GM21381 (cell line): Measurements from ENCODE around the gene THRB.
"Not testable (repeated sequence)": the region's sequence is repeated elsewhere in the genome, so short reads cannot be mapped to it uniquely, and the experiment has no call there.

ENCODE experiments used
- ATAC-seq: cut with Tn5 transposase; IDR thresholded peaks from one replicate; pipeline ENCODE4 v1.9.1; 2021; ENCODE audit warnings: mild to moderate bottlenecking, moderate library complexity; ENCODE audit not compliant: unreplicated experiment

THRB gene

DNA sequence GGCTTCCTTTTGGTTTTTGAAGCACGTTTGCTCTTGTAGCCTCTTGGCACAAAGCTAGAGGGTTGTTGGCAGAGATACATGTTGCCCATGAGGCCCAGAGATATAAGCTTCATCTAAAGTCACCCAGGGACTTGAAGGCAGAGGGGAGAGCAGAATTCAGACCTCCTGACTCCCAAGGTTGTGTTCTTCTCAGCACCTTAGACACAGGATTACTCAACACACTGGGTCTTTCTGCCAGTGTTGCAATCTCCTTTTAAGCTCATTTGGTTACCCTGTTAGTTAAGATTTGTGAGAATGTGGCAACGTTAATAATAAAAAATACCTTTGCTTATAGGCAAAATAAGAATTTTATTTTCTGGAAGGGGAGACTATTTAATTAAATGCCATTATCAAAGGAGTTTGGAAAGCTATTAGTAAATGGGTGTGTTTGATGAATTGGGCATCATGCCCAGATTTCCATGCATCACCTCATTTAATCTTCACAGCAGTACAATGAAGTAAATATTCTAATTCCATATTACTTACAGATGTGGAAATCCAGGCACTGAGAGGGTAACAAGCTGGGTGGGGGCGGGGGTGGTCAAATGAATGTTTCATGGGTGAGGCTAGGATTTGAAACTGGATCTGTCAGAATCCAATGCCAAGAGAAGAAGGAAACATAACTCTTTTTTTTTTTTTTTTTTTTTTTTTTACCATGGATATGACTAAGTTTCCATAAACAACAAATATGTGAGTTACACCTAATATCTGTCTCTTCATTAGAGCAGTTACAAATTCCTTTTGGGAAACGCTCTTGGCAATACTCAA lies 366.2 kb downstream of the THRB start:
- no peak for ATAC-seq

DNA sequence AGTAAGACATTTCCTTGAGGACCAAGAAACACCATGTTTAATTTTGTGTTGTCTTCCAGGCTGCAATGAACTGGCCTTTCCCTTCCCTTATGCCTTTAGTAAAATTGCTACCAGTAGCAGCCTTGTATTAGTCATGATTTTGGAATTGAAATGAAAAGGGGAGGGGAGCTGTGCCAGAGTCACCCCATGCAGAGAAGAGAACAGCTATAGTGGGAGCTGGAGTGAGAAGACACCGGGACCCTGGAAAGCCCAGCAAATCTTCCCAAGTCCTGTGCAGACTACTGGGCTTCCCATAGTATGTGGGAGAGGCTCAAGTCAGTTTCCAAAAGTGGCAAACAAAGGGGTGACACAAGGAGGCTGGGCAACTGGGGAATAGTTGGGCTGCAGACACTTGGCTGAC lies 371.1 kb downstream of the THRB start:
- no peak for ATAC-seq

GRCh38 chr3:24120434-24120833 lies 374.2 kb downstream of the THRB start:
- ATAC-seq: no peak

GRCh38 chr3:24119321-24119751 lies 375.3 kb downstream of the THRB start:
- ATAC-seq: no peak

DNA sequence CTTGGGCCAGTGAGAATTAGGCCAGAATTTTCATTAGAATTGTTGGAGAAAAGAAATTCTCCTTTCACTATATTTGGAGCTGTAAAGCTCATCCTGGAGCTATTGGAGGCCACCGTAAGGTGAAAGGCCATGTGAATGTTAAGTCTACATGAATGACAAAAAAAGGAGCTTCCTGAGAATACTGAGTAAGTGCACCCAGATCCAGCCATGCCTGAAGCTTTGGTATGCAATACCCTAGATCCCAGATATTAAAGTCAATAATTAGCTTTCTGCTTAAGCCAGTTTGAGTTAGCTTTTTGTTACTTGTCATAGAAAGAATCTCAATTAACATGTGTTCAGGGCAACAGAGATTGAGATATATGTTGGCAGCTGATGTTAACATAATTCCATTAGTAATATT lies 377.1 kb downstream of the THRB start:
- no peak for ATAC-seq

GRCh38 chr3:24111711-24112110 lies 382.9 kb downstream of the THRB start:
- no peak for ATAC-seq

GRCh38 chr3:24110051-24110450 lies 384.6 kb downstream of the THRB start:
- ATAC-seq: no peak

DNA sequence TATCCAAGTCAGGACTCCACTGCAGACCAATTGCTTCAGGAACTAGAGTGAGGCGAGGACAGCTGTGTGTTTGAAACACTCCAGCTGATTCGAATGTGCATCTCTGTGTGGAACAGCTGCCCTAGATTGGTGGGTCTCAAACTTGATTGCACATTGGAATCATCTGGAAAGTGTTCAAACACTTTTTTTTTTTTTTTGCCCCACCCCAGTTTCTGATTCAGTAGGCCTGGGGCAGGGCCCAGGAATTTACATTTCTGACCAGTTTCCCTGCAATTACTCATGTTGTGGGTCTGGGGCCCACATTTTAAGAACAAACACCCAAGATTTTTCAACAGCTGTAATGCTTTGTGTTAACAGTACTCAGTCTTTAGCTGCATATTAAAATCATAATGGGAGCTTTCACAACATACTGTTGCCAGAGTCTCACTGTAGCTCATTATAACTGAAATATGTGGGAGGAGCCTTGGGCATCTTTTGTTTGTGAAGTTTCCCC lies 392.9 kb downstream of the THRB start:
- ATAC-seq: no peak

DNA sequence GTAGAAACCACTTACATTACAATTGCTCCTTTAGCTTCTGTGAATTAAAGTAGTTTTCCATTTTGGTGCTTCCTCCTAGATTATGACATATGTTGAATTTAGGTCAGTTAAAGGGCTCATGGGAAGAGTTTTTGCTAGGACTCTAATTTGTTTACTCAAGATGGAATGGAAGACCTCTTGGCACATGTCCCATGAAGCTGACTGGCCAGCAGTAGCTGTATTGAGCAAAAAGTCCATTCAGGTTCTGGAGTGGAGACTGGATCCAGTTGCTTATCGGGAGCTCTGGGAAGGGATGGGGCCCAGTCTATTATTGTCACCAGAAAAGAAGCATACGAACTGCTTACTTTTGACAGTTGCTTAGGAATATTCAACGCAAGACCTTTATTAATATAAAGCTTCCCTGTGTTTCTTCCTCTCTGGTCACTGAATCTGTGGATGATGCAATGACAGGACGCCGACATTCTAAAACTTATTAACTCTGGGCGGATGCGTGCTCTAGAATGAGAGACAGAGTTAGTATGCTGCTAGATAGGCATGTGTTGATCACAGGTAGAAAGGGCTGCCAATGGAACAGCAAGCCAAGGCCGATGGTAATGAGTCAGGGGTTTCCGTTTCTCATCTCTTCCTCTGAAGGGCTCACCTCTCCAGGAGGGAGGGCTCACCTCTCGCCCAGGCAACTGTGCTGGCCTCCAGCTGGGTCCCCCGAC lies 393.8 kb downstream of the THRB start:
- ATAC-seq: no peak

GRCh38 chr3:24096695-24097290 lies 397.9 kb downstream of the THRB start:
- ATAC-seq: no peak

DNA sequence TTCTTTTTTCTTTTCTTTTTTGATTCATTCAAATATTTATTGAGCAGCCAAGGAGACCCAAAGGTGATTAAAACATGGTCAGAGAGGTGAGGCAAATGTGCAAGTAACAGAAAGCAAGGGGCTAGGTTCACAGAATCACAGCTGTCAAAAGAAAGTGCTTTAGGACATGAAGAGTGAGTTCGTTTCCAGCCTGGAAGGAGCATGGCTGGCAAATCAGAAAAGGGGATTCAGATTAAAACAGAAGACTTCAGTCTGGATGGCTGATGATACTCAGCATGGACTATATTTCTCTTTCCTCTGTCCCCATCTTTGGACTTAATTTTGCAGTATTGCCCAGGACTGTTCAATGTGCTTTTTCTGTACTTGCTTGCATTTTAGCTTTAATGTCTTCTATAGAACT lies 398.4 kb downstream of the THRB start:
- ATAC-seq: no peak

DNA sequence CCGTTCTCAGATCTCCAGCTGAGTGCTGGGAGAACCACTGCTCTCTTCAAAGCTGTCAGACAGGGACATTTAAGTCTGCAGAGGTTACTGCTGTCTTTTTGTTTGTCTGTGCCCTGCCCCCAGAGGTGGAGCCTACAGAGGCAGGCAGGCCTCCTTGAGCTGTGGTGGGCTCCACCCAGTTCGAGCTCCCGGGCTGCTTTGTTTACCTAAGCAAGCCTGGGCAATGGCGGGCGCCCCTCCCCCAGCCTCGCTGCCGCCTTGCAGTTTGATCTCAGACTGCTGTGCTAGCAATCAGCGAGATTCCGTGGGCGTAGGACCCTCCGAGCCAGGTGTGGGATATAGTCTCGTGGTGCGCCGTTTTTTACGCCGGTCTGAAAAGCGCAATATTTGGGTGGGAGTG lies 399.8 kb downstream of the THRB start:
- not testable (repeated sequence) for ATAC-seq

- ATAC-seq: peak; percentile 74
These were observed 405.9 kb downstream of the THRB start for GRCh38 chr3:24088782-24089181.

GRCh38 chr3:24087469-24087868 lies 407.2 kb downstream of the THRB start:
- ATAC-seq: no peak

- ATAC-seq: no peak
These were observed 407.8 kb downstream of the THRB start for GRCh38 chr3:24086617-24087404.

DNA sequence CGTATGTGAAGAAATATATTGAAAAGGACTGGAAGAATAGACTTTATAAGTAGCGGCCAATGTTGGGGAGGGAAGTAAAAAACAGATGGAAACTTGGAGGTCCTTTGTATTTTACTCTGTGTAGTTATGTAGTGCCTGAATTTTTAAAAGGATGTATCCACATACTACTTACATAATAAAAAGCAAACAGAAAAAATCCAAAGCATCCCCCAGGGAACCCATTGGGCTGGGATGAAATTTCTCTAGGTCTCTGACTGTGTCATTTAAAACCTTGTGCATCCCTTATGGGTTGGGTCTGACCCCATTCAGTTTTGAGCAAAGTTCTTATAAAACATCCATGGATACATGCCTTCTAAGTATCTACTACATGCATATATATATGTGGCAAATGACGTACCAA lies 408.4 kb downstream of the THRB start:
- no peak for ATAC-seq

DNA sequence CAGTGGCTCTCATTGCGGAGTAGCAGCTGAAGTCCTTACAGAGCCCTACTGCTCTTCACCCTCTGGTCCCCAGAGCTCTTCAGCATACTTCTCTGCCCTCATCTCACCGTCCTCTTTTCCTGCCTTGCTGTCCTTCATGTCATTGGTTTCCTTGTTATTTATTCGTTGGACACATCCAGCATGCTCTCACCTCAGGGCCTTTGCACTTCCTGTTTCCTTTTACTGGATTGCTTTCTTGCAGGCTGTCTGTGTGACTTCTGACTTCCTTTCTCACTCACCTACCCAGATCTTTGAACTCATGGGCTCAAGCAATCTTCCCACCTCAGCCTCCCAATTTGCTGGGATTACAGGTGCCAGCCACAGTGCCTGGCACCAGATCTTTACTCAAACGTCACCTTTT lies 422.5 kb downstream of the THRB start:
- ATAC-seq: no peak

DNA sequence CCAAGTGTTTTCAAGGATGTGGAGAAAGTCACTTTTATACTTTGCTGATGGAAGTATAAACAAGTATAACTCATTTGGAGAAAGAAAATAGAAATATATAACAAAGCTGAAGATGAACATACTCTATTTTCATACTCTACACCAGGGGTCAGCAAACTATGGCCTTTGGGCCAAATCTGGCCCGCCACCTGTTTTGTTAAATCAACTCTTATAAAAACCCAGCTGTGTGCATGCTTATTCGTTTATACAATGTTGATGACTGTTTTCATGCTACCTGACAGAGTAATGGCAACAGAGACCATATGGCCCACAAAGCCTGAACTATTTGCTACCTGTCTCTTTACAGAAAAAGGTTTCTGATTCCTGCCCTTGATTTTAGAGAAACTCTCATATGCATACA lies 425.6 kb downstream of the THRB start:
- no peak for ATAC-seq

DNA sequence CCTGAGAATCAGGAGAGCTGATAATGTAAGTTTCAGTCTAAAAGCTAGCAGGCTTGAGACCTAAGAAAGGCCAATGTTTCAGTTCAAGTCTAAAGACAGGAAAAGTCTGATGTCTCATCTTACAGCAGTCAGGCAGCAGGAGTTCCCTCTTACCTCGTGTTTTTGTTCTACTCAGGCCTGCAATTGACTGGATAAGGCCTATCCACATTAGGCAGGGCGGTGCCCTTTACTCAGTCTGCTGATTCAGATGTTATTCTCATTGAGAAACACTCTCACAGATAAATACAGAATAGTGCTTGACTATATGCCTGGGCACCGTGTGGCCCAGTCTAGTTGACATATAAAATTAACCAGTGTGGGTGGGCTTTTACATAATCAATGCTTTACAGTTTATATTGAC lies 427.2 kb downstream of the THRB start:
- no peak for ATAC-seq
